GM18858 (cell line): ENCODE results near the gene PEX5L.
A peak's percentile ranks its signal among the peaks of the same experiment; 100 is the strongest.
"Not testable (repeated sequence)": the region's sequence is repeated elsewhere in the genome, so short reads cannot be mapped to it uniquely, and the experiment has no call there.

Source experiments
- ATAC-seq: cut with Tn5 transposase; IDR thresholded peaks from one replicate; pipeline ENCODE4 v1.9.1; 2021; ENCODE audit not compliant: unreplicated experiment

The PEX5L gene

DNA sequence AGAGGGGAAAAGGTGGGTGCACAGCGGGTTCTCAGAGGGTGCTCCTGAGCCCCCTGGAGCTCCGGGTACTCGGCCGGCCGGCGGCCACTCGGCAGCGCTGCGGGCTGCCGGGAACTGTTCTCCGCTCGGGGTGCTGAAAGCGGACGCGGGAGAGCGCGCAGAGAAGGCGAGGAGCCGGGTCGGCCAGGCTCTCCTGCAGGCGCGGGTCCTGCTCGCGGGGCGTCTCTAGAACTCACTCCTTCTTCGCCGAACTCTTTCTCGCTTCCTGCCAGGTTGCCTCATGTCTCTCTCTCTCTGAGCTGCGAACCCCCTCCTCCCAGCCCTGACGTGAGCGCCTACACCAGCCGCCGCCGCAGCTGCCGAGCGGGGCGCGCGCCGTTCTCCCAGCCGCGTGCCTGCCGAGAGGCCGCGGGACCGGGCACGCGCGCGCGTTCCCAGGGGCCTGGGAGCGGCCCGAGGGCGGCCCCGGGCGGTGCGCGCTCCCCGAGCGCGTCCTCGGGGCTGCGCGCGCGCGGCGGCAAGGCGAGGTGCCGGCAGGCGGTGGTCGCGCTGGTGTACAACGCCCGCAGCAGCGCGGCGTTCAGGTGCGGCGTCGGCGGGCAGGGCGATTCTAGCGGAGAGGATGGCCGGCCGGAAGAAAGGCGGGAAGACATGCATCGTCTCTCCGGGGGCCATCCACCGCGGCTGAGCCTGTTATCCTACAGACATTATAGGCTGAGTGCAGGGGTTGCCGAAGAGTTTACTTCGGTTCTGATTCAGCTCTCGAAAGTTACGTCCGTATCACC is at the start of gene PEX5L:
PEX5L (minus strand) TSS at position 267 of the 785 bp plus-strand sequence. CDS start 338 bp downstream, outside the sequence.
- peak; percentile 69 for ATAC-seq

DNA sequence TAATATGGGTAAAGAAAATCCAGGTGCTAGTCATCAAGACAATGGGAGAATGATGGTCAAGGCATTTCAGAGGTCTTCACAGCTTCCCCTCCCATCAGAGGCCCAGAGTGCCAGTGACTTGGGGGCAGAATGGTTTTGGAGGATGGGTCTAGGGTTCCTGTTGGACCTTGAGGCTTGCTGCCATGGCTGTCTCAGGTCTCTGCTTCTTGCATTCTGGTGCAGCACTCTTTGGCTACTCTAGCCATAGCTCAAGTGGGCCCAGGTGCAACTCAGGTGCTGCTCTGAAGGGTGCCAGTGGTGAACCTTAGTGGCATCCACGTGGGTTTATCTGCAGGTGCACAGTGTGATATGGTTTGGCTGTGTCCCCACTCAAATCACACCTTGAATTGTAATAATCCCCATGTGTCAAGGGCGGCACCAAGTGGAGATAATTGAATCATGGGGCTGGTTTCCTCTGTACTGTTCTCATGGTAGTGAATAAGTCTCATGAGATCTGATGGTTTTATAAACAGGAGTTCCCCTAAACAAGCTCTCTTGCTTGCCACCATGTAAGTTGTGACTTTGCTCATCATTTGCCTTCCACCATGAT is 48.5 kb upstream of the PEX5L start:
- ATAC-seq: no peak

DNA sequence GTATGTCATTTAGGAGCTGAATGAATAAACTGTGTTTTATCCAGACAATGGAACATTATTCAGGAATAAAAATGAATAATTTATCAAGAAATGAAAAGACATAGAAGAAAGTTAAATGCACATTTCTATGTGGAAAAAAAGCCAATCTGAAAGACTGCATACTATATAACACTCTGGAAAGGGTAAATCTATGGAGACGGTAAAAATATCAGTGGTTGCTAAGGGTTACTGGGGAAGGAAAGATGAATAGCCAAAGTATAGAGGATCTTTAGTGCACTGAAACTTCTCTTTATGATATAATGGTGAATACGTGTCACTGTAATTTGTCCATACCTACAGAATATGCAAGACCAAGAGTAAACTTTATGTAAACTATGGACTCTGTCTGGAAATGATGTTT is 46.0 kb upstream of the PEX5L start:
- ATAC-seq: no peak

DNA sequence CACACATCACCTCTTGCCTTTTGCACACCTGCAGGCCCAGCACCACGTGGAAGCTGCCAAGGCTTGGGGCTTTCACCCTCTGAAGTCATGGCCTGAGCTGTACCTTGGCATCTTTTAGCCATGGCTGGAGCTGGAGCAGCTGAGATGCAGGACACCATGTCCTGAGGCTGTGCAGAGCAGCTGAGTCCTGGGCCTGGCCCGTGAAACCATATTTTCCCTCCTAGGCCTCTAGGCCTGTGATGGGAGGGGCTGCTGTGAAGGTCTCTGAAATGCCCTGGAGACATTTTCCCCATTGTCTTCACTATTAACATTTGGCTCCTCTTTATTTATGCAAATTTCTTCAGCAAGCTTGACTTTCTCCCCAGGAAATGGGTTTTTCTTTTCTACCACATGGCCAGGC is 41.9 kb upstream of the PEX5L start:
- ATAC-seq: no peak

- ATAC-seq: no peak
These were observed 36.8 kb upstream of the PEX5L start for GRCh38 chr3:180073561-180073960.

DNA sequence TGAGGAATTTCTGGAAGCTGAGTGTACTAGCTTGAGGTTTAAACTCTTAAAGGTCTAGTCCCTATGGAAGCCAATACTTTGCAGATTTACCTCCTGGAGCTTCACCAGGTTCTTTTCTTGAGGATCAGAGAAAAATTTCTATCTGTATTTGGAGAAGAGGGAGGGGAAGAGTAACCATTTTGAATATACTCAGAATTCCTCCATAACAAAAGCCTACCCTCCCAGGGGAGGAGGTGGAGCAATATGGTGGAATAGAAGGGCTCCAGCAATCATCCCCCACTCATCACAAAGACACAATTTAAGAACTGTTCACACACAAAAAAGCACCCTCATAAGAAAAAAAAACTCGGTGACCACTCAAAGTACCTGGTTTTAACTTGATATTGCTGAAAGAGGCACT is 36.0 kb upstream of the PEX5L start:
- ATAC-seq: no peak

GRCh38 chr3:180070925-180071324 is 34.2 kb upstream of the PEX5L start:
- ATAC-seq: no peak

- no peak for ATAC-seq
These were observed 31.3 kb upstream of the PEX5L start for GRCh38 chr3:180068023-180068422.

DNA sequence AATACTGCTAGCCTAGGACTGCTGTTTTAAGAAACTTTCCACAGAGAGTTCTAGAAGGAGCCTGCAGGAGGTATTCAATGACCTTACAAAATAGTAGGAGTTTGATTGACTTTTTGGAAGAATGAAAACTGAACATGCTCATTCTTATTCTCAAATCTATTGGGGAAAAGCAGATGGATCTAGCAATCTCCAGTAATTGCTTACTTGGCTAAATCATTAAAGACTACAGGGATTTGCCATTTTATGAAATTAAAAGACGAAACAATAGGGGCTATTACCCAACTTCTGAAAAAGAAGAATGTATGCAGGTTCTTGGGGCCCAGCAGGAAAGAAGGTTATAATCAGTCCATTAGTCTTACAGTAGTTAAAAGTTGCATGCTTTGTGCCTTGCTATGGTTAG is 29.9 kb upstream of the PEX5L start:
- ATAC-seq: no peak

- ATAC-seq: no peak
These were observed 27.0 kb upstream of the PEX5L start for GRCh38 chr3:180063783-180064182.

DNA sequence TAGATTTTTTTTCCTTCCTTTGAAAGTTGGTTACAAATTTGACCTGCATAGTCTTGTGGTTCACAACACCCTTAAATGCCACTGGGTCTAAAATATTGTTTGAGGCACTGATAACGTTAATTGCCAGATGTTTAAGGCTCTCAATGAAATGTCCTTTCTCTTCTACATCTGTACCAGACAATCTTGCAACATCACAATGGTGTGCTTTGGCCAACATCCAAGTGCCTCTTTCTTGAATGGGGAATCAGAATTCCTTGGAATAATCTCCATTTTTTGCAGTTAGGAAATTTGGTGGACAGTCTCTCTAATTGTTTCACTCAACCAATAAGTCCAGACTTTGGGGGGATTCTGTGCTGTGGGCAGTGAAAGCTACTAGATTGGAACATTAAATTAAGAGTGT is 26.0 kb upstream of the PEX5L start:
- no peak for ATAC-seq

- no peak for ATAC-seq
These were observed 22.6 kb upstream of the PEX5L start for GRCh38 chr3:180059356-180059755.

DNA sequence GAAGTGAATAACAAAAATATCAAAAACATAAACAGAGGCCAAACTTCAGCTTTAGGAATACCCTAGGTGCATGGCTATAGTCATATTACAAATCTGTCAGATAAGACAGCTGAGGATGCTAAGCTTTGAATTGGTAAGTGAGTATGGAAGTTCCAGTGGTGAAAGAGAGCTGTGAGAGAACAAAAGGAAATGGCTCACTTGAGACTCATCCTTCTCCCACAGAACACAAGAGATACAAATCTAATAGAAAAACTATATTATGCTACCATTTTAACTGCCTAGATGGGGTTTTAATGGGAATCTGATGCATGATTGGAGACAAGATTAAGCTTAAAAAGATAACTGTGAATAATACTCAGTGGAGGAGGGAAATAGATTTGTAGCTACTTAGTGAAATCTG is 21.5 kb upstream of the PEX5L start:
- ATAC-seq: no peak

GRCh38 chr3:180055656-180056055 is 18.9 kb upstream of the PEX5L start:
- ATAC-seq: not testable (repeated sequence)

- ATAC-seq: no peak
These were observed 12.7 kb upstream of the PEX5L start for GRCh38 chr3:180049391-180049790.

DNA sequence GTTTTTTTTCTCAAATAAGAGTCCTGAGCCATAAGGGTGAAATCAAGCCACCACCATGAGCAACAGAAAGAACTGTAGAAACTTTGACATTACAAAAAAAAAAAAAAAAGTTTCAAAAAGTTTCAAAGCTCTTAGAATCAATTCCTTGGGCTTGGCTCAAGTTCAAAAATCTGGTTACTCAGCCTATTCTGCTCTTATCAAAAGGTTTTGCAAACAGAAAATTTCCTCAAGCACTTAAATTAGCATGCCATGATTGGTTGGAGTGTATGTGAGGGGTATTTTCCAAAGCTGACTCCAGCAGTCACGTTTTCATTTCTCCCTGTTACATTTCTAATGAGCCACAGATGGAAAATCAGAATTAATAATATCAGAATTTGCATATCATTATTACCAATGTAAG is 12.1 kb upstream of the PEX5L start:
- ATAC-seq: no peak

- peak; percentile 96 for ATAC-seq
These were observed 11.4 kb upstream of the PEX5L start for GRCh38 chr3:180048103-180048502.

- ATAC-seq: no peak
These were observed 4.2 kb upstream of the PEX5L start for GRCh38 chr3:180040966-180041365.

DNA sequence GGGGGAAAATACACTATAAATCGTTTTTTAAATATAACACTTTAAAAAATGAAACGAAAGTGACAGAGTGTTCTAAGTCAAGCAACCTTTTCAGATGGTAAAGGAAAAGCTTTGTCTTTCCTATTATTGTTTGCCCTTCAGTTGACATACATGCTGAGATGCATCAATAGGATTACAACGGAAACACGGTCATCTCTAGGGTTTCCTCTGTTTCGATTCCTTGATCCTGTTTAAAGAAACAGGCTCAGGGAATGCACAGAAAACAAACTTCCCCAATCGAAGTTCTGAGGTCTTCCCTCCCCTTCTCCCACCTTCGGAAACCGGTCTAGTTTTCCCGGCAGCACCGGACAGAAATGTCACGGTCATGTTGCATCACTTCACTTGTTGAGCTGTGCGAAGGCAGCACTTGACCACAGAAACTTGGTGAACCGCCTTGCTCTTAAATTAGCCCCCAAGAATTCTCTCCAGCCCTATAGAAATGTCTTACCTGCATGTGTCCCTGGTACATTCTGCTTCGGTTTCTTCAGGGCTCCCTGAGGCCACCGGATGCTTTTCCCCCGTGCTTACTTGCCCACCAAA is 556 bp downstream of the PEX5L start:
- ATAC-seq: peak; percentile 38

DNA sequence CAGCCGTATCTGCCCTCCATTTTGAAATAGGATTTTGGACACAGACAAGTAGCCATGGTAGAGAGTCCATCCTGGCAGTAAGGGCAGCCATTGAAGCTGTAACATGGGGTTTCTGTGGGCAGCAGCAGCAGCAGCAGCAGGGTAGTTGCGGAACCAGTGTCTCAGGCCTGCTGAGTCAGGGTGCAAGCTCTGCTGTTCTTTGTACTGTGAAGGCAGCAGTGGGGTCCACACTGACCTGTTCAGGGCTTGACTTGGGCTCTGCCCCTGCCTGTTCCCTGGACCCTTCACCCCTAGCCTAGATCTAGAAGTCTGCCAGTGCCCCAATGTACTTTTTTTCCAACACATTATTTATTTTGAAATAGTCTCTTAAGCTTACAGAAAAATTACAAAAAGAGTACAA is 9.7 kb downstream of the PEX5L start:
- no peak for ATAC-seq

DNA sequence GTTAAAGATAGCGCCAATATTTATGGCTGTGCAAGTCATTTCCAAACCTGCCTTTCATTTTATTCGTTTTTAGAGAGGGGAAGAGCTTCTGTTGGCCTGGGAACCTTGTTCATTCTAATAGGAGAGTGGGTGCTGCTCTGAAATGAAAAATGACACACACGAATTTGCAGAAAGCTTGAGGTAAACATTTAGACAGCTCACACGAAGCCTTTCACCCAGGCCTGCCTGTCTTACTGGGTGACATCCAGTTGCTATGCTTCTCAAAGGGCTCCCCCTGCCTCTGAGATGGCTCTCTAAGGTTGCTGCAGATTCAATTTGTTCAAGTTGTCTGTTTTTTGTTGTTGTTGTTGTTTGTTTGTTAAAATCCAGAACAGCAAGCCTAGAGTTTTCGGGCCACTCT is 18.2 kb downstream of the PEX5L start:
- ATAC-seq: peak; percentile 53

GRCh38 chr3:180017846-180018245 is 18.9 kb downstream of the PEX5L start:
- no peak for ATAC-seq
